Measurements from ENCODE around the gene VMAC. TPM values are rescaled to one million over a fixed set of nuclear protein-coding genes. Genes with fewer than 3 reads are reported as not detected.
"Not testable (repeated sequence)": the region's sequence is repeated elsewhere in the genome, so short reads cannot be mapped to it uniquely, and the experiment has no call there.

The VMAC gene
- total RNA-seq, 1 donor from 2014 or later: 3.9 TPM

DNA sequence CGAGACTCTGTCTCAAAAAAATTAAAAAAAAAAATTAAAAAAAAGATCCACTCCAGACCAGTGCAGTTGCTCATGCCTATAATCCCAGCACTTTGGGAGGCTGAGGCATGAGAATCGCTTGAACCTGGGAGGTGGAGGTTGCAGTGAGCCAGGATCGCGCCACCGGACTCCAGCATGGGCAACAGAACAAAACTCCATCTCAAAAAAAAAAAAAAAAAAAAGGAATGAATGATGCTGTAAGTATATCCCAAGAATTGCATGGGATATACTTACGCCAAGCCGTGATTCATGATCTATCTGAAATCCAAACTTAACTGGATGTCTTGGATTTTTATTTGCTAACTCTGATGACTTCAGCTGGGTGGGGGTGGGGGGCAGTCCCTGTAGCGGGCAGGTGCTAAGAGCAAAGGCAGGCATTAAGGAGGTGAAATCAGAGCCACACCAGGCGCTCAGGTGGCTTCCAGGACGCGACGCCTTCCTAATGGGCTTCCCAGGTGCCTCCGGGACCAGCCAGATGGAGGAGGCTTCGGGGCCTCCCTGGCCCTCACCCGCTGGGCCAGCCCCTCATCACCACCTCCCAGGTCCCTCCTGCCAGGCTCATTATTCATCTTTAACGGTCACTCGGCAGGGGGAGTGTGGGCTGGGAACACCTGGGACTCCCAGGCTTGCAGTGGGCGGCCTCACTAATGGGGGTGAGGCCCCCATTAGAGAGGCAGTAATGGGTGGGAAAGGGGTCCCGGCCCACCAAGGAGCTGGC is 23.0 kb upstream of the VMAC start:
- no peak overlapping the region for H3K4me2 ChIP-seq (ENCODE audit: low read length)
- Mint-ChIP-seq H3K27ac (ENCODE audit: unreplicated experiment) (no peak overlapping the region), H3K4me3 (ENCODE audit: unreplicated experiment) (no peak overlapping the region), H3K9me3 (ENCODE audit: unreplicated experiment) (peaks cover 4% of the 10 kb centered on the region), H3K27me3 (ENCODE audit: low read depth, unreplicated experiment) (peaks cover 8% of the 10 kb centered on the region), H3K4me1 (ENCODE audit: low read depth, unreplicated experiment) (peaks cover 9% of the 10 kb centered on the region), H3K36me3 (ENCODE audit: low read depth, unreplicated experiment) (peaks cover 2% of the 10 kb centered on the region)
- no peaks in the 10 kb centered on the region for H3K36me3 ChIP-seq (ENCODE audit: insufficient read depth, low read length)
- no peak for TF ChIP-seq EZH2 (IDR thresholded peaks at IDR 0.05; ENCODE audit: insufficient read depth, low read length)
- no peak for TF ChIP-seq CTCF (IDR thresholded peaks at IDR 0.05; ENCODE audit: insufficient read depth, low read depth, low read length)
- no peaks in the 10 kb centered on the region for H3K9me3 ChIP-seq (ENCODE audit: insufficient read depth, low read depth, low read length)
- no peak overlapping the region for H3K27ac ChIP-seq (ENCODE audit: low read depth, low read length)
- H3K79me2 ChIP-seq (ENCODE audit: insufficient read depth, low read length): no peaks in the 10 kb centered on the region
- H4K20me1 ChIP-seq (ENCODE audit: insufficient read depth, low read length): no peaks in the 10 kb centered on the region
- H3K4me1 ChIP-seq (ENCODE audit: insufficient read depth, low read length): peaks cover 7% of the 10 kb centered on the region
- no peak for FAIRE-seq
- no peak overlapping the region for H2AFZ ChIP-seq (ENCODE audit: low read depth, low read length)
- peaks cover 3% of the 10 kb centered on the region for H3K27me3 ChIP-seq (ENCODE audit: insufficient read depth, low read length)
- DNase-seq (ENCODE audit: low read depth): no peak
- H3K9ac ChIP-seq (ENCODE audit: low read length): no peak overlapping the region
- H3K4me3 ChIP-seq (ENCODE audit: insufficient read depth, low read depth, low read length): no peak overlapping the region

- TF ChIP-seq CTCF (IDR thresholded peaks at IDR 0.05; ENCODE audit: insufficient read depth, low read depth, low read length) (no peak), EZH2 (IDR thresholded peaks at IDR 0.05; ENCODE audit: insufficient read depth, low read length) (no peak)
- Mint-ChIP-seq H3K9me3 (ENCODE audit: unreplicated experiment) (peaks cover 4% of the 10 kb centered on the region), H3K4me1 (ENCODE audit: low read depth, unreplicated experiment) (peaks cover 9% of the 10 kb centered on the region), H3K27ac (ENCODE audit: unreplicated experiment) (no peak overlapping the region), H3K36me3 (ENCODE audit: low read depth, unreplicated experiment) (peaks cover 2% of the 10 kb centered on the region), H3K4me3 (ENCODE audit: unreplicated experiment) (no peak overlapping the region), H3K27me3 (ENCODE audit: low read depth, unreplicated experiment) (peaks cover 9% of the 10 kb centered on the region)
- DNase-seq (ENCODE audit: low read depth) (no peak), FAIRE-seq (no peak)
- Histone ChIP-seq H3K4me2 (ENCODE audit: low read length) (no peak overlapping the region), H3K9ac (ENCODE audit: low read length) (no peak overlapping the region), H2AFZ (ENCODE audit: low read depth, low read length) (no peak overlapping the region), H3K9me3 (ENCODE audit: insufficient read depth, low read depth, low read length) (no peaks in the 10 kb centered on the region), H3K36me3 (ENCODE audit: insufficient read depth, low read length) (no peaks in the 10 kb centered on the region), H3K4me1 (ENCODE audit: insufficient read depth, low read length) (peaks cover 7% of the 10 kb centered on the region), H4K20me1 (ENCODE audit: insufficient read depth, low read length) (no peaks in the 10 kb centered on the region), H3K4me3 (ENCODE audit: insufficient read depth, low read depth, low read length) (no peak overlapping the region), H3K27me3 (ENCODE audit: insufficient read depth, low read length) (peaks cover 3% of the 10 kb centered on the region), H3K79me2 (ENCODE audit: insufficient read depth, low read length) (no peaks in the 10 kb centered on the region), H3K27ac (ENCODE audit: low read depth, low read length) (no peak overlapping the region)
These were observed 22.2 kb upstream of the VMAC start for GRCh38 chr19:5882421-5882968.

GRCh38 chr19:5883157-5883873 is 21.4 kb upstream of the VMAC start:
- H4K20me1 ChIP-seq (ENCODE audit: insufficient read depth, low read length); DNase-seq (ENCODE audit: low read depth); H3K4me2 ChIP-seq (ENCODE audit: low read length); H3K36me3 Mint-ChIP-seq (ENCODE audit: low read depth, unreplicated experiment); H3K27me3 ChIP-seq (ENCODE audit: insufficient read depth, low read length); H3K27ac Mint-ChIP-seq (ENCODE audit: unreplicated experiment); H3K4me1 Mint-ChIP-seq (ENCODE audit: low read depth, unreplicated experiment); FAIRE-seq; H3K36me3 ChIP-seq (ENCODE audit: insufficient read depth, low read length); H2AFZ ChIP-seq (ENCODE audit: low read depth, low read length); H3K9ac ChIP-seq (ENCODE audit: low read length); H3K4me3 Mint-ChIP-seq (ENCODE audit: unreplicated experiment); H3K27ac ChIP-seq (ENCODE audit: low read depth, low read length); H3K9me3 Mint-ChIP-seq (ENCODE audit: unreplicated experiment); H3K9me3 ChIP-seq (ENCODE audit: insufficient read depth, low read depth, low read length); H3K4me1 ChIP-seq (ENCODE audit: insufficient read depth, low read length); H3K4me3 ChIP-seq (ENCODE audit: insufficient read depth, low read depth, low read length); H3K79me2 ChIP-seq (ENCODE audit: insufficient read depth, low read length); H3K27me3 Mint-ChIP-seq (ENCODE audit: low read depth, unreplicated experiment): not testable (repeated sequence)

DNA sequence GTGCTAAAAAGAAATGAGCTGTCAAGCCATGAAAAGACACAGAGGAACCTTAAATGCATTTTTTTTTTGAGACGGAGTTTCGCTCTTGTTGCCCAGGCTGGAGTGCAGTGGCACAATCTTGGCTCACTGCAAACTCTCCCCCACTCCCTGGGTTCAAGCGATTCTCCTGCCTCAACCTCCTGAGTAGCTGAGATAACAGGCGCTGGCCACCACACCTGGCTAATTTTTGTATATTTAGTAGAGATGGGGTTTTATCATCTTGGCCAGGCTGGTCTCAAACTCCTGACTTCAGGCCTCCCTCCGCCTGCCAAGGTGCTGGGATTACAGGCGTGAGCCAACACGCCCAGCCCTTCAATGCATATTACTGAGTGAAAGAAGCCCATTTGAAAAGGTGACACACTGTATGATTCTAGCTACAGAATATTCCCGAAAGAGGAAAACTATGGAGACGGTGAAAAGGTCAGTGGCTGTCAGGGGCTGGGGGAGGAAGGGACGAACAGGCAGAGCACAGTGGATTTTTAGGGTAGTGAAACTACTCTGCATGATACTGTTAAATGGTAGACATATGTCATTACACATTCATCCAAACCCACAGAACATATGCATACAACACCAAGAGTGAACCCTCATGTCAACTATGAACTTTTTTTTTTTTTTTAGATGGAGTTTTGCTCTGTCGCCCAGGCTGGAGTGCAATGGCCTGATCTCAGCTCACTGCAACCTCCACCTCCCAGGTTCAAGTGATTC is 20.4 kb upstream of the VMAC start:
- H3K4me3 Mint-ChIP-seq (ENCODE audit: unreplicated experiment); FAIRE-seq: not testable (repeated sequence)

More for the DNA sequence above, 20.4 kb upstream of the VMAC start:
- H3K27me3 Mint-ChIP-seq (ENCODE audit: low read depth, unreplicated experiment); H3K27ac Mint-ChIP-seq (ENCODE audit: unreplicated experiment); H3K27me3 ChIP-seq (ENCODE audit: insufficient read depth, low read length); H3K4me2 ChIP-seq (ENCODE audit: low read length); H3K4me3 ChIP-seq (ENCODE audit: insufficient read depth, low read depth, low read length); DNase-seq (ENCODE audit: low read depth); H3K9ac ChIP-seq (ENCODE audit: low read length); H3K36me3 Mint-ChIP-seq (ENCODE audit: low read depth, unreplicated experiment); H3K27ac ChIP-seq (ENCODE audit: low read depth, low read length); H3K4me1 ChIP-seq (ENCODE audit: insufficient read depth, low read length); H3K79me2 ChIP-seq (ENCODE audit: insufficient read depth, low read length); H3K36me3 ChIP-seq (ENCODE audit: insufficient read depth, low read length); H3K4me1 Mint-ChIP-seq (ENCODE audit: low read depth, unreplicated experiment); H3K9me3 ChIP-seq (ENCODE audit: insufficient read depth, low read depth, low read length); H2AFZ ChIP-seq (ENCODE audit: low read depth, low read length); H4K20me1 ChIP-seq (ENCODE audit: insufficient read depth, low read length); H3K9me3 Mint-ChIP-seq (ENCODE audit: unreplicated experiment): not testable (repeated sequence)
